Activated CD4-positive, alpha-beta T cell treated with anti-CD3 and anti-CD28 coated beads for 48 hours (primary cell): ENCODE data around the gene SERINC4.
"Not testable (repeated sequence)": the region's sequence is repeated elsewhere in the genome, so short reads cannot be mapped to it uniquely, and the experiment has no call there.

Source experiments
- DNase-seq: peaks from one replicate; pipeline ENCODE4 v3.0.0-alpha.2; 2020

SERINC4 gene

DNA sequence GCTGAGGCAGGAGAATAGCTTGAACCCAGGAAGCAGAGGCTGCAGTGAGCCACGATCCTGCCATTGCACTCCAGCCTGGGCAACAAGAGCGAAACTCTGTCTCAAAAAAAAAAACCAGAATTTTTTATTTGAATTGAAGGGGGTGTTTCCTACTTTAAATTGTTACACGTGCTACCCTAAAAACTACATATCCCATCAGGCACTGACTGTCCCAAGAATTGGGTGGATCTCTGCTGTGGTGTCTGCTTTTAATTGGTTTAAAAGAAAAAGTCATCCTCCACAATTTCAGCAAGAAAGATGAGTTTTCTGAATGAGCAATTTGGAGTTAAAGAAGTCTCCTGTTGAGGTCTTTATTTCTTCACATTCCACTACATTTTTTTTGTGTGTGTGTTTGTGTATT lies 51.6 kb downstream of the SERINC4 start:
- DNase-seq: peak; percentile 20

DNA sequence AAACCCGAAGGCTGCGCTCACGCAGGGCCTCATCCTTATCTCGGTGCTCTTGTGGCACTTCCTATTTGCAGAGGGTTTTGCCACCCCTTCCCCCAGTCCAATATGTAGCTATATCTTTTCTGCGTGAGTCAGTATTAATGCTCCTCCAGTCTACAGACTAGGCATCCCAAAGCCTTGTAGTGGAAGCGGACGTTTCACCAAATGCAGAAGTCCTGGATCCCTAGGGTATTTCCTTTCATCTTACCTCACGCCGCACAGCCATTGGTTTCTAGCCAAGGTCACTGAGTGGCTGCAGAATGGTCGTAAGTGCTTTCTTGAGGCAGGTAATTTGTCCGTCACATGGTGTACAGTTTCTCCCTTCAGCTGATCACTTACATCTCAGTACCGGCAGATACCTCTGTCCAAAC lies 53.1 kb downstream of the SERINC4 start:
- DNase-seq: not testable (repeated sequence)

DNA sequence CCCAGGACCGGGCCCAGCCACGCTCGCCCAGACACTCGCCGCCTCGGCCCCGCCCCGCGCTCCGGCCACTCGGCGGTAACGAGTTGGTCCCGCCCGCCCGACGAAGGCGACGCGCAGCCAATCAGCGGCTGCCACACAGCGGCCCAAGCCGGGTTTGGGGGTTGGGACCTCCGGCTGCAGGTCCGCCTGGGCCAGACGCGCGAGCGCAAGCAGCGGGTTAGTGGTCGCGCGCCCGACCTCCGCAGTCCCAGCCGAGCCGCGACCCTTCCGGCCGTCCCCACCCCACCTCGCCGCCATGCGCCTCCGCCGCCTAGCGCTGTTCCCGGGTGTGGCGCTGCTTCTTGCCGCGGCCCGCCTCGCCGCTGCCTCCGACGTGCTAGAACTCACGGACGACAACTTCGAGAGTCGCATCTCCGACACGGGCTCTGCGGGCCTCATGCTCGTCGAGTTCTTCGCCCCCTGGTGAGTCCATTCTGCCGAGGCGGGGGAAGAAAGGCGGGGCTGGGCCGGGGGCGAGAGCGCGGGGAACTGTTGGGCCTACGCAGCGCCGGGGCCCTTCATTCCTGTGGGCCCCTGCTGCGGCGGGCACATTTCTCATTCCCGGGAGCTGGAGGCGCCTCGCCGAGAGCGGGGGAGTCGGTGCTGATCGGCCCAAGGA lies 53.6 kb downstream of the SERINC4 start, which contains the start of gene PDIA3:
Gene PDIA3, plus strand, starts transcription at position 194 of the 658 bp plus-strand sequence. Its CDS starts 102 bp downstream, at position 296.
- peak; percentile 92 for DNase-seq
